ENCODE measurements around the gene KRTAP10-2. TPM values are rescaled to one million over a fixed set of nuclear protein-coding genes. Genes with fewer than 3 reads are reported as not detected.

The KRTAP10-2 gene
- polyA plus RNA-seq, 3 donors = 0.22 TPM; not detected in 2

DNA sequence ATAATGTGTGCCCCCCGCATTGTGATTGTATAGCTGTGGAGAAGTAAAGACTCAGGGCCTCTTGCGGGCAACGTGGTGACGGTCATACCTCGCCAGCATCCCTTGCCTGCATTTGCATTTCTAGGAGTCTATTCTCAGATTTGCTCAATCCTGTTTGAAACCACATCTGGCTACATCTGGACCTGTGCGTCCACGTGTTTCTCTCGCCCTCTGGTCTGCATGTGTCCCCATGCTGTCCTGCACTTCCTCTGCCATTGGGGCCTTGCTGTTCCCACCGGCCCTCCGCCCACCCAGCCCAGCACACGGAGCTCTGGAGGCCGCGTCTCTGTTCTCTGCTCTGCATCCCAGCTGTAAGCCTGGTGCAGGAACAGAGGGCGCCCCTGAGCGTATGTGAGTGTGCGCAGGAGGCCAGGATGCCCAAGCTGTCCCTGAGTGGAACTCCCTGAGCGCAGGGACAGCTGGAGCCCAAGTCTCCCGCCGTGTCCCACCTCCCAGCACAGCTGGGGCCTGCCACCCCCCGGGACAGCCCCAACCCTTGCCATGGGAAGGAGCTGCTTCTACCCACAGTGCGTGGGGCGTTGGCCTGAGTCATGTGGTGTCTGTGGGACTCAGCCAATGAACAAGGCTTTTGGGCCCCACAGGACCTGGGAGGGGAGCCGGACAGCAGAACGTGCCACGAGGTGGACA is 1.6 kb downstream of the KRTAP10-2 start:
- 64 to 77% (median 68%) methylated on average over 25 of the region's 25 CpGs for WGBS, 3 donors

DNA sequence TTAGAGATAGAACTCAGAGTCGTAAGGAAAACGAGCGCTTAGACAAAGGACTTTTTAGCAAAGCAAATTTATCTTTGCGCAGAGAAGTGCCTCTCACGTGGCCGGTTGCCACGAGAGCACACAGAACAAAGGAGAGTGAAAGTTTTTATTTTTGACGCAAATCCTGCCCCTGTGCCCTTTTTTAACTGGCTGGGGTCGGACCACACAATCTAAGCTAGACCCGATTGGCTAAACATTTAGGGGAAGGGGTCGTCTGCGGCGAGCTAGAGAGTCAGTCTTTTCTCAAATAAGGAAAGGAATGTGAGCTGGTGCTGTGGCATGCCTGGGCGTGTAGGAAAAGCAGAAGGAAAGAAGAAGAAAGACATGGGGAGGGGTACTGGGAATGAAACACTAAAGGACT is 2.4 kb downstream of the KRTAP10-2 start:
- 21 to 38% (median 26%) methylated on average over 14 of the region's 14 CpGs for WGBS, 3 donors
- H3K27ac ChIP-seq (ENCODE audit: low read depth, low read length) = no peak overlapping the region

More for the DNA sequence above, 1.6 kb downstream of the KRTAP10-2 start:
- no peak overlapping the region for H3K27ac ChIP-seq (ENCODE audit: low read depth, low read length)

DNA sequence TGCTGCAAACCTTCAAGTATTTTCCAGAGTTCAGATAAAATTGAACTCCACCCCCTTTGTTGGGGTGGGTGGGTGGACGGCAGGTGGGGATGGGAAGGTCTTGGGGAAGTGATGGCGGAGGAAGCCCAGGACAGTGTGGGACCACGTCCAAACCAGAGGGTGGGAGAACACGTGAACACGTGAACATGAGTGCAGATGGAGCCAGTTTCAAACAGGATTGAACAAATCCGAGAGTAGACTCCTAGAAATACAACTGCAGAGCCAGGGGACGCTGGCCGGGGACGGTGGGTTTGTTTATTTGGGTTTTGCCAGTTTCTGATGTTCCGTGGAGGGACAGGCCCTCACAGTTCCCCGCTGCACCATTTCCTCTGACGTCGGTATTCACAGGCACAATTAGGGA is 2.9 kb downstream of the KRTAP10-2 start:
- 49 to 59% (median 57%) methylated on average over 13 of the region's 13 CpGs for WGBS, 3 donors
- no peak overlapping the region for H3K27ac ChIP-seq (ENCODE audit: low read depth, low read length)

DNA sequence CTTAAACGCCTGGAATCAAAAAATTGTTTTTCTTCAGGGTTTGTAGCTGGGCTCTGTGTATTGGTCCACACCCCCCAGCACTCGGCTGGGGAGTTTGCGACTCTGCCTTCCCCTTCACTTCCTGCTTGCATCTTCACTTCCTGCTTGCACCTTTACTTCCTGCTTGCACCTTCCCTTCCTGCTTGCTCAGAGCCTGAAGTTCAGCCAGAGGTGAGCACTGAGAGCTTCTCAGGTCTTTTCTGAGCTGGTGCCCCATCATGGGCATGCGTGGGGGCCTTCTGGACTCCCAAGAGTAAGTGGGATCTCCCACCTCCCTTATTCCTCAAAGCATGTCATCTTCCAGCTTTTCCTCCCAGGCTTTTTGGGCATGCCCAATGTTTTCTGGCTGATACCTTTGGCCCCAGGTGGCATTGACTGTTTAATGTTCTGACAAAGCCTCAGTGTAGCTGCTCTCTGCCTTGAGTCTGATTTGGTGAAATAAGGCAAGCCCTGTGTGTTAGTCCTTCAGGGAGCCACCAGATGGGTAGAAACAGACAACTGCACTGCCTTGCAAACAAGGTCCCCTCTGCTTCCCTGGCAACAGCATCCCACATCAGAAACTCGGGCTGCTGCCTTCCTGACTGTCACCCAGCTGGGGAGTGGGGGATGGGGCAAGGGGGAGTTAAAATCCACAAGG is 3.5 kb downstream of the KRTAP10-2 start:
- 41 to 46% (median 42%) methylated on average over 5 of the region's 5 CpGs for whole genome bisulfite sequencing, 3 donors
- no peak overlapping the region for H3K27ac ChIP-seq (ENCODE audit: low read depth, low read length)

DNA sequence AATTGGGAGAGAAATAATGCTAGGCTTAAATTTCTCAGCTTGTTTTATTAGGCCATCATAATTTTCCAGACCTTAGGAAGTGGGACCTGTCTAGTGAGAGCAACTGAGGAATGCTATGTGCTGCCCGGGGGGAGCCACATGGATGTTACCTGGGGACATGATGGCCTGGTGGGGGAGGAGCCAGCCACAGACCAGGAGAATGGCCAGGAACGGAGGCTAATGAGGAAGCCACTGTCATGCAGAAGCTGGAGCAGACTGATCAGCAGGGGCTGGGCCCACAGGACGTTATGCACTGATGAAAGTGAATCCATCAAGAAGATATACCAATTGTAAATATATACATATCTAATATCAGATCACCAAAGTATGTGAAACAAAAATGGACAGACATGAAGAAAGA is 6.7 kb downstream of the KRTAP10-2 start:
- no peak overlapping the region for H3K27ac ChIP-seq (ENCODE audit: low read depth, low read length)
- WGBS, 3 donors = 65 to 81% (median 67%) methylated on average over 3 of the region's 3 CpGs

DNA sequence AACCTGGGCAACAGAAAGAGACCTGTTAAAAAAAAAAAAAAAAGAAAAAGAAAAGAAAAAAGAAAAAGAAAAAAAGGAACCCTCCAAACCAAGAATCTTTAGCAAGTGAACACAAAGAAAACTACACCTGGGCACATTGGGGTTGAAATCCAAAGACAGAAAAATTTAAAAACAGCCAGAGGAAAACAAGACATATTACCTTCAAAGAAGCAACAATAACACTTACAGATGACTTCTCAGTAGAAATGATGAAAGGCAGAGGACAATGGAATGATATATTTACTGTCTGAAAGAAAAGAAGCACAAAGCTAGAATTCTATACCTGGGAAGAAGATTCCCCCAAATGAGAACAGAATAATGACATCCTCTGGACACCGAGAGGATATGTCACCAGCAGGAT is 8.6 kb downstream of the KRTAP10-2 start:
- 75 to 83% (median 81%) methylated on average over 1 of the region's 1 CpG for WGBS, 3 donors
- no peak overlapping the region for H3K27ac ChIP-seq (ENCODE audit: low read depth, low read length)

DNA sequence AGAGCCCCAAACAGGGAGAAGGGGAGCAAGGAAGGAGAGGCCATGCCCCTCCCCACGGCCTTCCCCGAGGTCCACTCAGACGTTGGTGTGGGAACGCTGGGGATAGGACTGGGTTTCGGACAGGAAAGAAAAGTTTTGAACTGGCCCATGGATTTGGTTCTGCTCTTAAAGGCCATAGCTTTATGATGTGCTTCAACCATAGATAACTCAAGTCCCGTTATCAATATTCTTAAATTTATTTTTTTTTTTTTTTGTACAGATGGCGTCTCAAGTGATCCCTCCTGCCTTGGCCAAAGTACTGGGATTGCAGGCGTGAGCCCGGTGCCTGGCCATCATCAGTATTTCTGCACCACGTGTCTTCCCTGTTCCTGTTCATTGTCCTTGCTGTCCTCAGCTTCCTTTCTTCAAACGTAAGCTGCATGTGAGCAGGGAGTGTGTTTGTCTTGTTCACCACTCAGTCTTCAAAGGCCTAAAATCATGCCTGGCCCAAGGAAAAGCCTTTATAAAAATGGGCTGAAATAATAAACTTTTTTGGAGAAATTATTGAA is 10.5 kb downstream of the KRTAP10-2 start:
- H3K27ac ChIP-seq (ENCODE audit: low read depth, low read length) = no peak overlapping the region
- 70 to 77% (median 74%) methylated on average over 11 of the region's 11 CpGs for WGBS, 3 donors

DNA sequence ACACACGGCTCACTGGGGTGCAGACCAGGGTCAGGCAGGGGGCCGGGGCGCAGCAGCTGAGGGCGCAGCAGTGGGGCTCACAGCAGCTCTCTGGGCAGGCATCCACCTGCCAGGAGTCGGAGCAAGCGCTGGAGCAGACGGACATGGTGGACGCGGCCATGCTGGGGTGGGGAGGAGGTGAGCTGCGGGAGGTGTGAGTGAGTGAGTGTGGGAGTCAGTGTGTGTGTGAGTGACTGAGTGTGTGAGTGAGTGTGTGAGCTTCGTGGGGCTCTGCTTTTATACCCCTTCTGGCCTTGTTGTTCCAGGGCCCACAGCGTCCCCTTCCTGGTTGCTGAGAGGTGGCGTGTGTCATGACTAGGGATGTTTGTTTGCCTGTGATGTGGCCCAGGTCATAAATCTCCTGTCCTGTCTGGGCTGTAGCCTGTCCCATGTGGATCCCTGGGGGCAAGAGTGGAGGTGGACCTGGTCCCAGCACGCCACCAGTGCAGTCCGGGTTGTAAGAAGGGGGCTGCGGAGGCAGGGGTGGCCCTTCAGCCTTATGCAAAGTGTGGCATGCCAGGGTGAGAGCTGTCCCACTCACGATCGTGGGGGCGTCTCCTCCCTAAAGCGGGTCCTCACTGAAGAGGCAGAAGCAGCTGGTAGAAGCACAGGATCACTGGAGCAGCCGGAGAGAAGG is 11.2 kb downstream of the KRTAP10-2 start, which contains the start of gene KRTAP10-1:
TSS of gene KRTAP10-1 (minus strand) at position 205 of the 676 bp plus-strand sequence. CDS start at position 160, 45 bp downstream.
- WGBS, 3 donors = 64 to 76% (median 71%) methylated on average over 21 of the region's 21 CpGs
- no peak within 1 kb of the TSS for H3K27ac ChIP-seq (ENCODE audit: low read depth, low read length)

DNA sequence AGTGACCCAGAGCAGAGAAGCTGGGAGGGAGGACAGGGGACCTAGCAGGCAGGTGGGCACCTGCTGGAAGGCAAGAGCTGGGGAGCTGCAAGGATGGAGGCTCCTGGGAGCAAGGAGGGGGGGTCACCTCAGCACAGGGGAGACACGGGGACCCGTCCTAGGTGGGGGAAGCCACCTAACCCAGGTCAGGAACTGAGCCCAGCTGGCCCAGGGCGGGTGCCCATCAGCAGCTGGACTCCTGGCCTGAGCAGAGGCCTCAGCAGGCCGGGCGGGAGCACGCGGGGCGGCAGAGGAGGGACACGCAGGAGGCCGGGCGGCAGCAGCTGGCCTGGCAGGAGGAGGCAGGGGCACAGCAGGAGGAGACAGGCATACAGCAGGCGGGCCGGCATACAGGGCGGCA is 12.3 kb downstream of the KRTAP10-2 start:
- H3K27ac ChIP-seq (ENCODE audit: low read depth, low read length) = no peak overlapping the region
- 55 to 78% (median 68%) methylated on average over 8 to 14 of the region's 14 CpGs for WGBS, 3 donors

DNA sequence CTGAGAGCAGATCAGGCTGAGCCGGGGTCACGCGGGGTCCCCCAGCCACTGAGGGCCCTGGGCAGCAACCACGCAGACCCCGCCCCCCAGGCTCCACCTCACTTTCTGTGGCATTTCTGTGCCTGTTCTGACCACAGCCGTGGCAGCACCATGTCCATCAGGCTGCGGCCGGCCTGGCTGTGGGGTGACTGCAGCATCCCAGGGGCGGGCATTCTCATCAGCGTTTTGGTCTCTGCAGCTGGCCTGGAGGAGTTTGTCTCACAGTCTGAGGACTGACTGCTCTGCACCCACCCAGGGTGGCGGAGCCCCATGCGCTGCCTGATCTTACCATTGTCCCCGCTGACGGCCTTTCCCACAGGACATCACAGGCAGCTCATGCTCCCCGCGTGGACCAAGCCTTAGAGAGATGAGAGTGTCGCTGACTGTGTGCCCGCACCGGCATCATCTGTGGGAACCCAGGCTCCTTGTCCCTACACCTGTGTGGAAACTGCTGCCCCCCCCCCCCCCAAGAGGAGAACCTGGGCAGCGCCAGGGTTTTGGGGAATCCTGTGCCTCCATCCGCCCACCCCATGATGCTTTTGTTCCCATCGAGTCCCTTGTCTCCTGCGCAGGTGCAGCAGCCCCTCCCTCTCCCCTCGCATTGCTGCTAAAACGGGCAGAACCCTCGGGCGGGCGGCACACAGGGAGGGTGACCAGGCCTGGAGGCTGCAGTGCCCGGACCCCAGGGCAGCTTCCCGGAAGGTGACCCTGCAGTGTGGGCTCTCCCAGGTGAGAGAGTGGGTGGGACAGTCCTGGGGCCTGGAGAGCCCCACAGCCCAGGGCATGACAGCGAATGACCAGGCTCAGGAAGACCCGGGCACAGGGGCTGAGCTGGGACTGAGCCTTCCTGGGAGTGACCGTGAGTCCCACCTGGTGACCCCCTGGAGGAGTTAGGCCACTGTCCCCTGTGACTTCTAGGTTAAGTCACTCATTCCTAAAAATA is 13.1 kb downstream of the KRTAP10-2 start:
- H3K27ac ChIP-seq (ENCODE audit: low read depth, low read length) = no peak overlapping the region
- 89 to 94% (median 93%) methylated on average over 31 to 33 of the region's 33 CpGs for WGBS, 3 donors

DNA sequence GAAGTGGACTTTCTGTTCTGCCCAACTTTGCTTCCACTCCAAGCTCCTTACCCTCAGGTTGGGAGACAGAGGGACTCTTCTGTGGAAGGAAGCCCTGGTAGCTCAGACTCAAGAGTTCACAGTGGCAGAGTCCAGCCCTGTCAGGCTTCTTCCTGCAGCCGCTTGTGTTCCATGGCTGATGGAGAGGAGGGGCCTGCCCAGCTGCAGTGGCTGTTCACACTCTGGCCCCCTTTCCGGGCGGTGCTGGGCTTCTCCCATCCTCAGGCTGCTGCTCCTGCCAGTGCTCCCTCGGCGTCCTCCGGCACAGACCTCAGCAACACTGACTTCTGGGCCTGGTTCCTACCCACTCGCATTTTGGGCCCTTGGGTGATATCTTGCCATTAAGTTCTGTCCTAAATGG is 15.3 kb downstream of the KRTAP10-2 start:
- 41 to 57% (median 57%) methylated on average over 7 of the region's 7 CpGs for WGBS, 3 donors
- H3K27ac ChIP-seq (ENCODE audit: low read depth, low read length) = no peak overlapping the region

DNA sequence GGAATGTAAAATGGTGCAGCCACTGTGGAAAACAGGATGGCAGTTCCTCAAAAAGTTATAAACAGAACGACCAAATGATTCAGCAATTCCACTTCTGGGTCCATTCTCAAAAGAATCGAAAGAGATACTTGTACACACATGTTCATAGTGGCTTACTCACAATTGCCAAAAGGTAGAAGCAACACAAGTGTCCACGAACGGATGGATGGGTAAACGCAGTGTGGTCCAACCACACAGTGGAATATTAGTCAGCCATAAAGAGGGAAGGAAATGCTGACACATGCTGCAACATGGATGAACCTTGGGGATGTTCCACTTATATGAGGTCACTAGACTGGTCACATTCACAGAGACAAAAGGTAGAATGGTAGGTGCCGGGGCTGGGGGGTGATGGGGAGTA is 16.6 kb downstream of the KRTAP10-2 start:
- 88 to 91% (median 90%) methylated on average over 6 of the region's 6 CpGs for WGBS, 3 donors
- no peak overlapping the region for H3K27ac ChIP-seq (ENCODE audit: low read depth, low read length)

DNA sequence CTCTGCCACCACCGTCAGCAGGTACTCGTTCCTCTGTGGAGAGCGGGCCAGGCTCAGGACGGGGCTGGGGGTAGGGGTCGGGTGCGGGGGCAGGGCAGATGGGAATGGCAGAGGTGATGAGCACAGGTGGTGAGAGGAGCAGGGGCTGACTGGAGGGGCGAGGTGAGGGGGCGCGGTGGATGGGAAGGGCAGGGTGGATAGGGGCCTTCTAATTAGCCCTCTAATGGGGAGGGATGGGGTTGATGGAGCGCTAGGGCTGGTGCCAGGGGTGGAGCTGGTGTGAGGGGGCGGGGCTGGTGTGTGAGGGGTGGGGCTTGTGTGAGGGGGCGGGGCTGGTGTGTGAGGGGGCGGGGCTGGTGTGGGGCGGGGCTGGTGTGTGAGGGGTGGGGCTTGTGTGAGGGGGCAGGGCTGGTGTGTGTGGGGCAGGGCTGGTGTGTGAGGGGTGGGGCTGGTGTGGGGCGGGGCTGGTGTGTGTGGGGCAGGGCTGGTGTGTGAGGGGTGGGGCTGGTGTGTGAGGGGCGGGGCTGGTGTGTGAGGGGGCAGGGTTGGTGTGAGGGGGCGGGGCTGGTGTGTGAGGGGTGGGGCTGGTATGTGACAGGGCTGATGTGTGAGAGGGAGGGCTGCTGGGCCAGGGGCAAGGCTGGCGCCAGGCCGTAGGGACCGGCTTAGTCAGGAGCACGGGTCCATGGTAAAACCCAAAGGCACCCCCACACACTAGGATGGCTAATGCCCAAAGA is 17.2 kb downstream of the KRTAP10-2 start:
- no peak overlapping the region for H3K27ac ChIP-seq (ENCODE audit: low read depth, low read length)
- 85 to 90% (median 87%) methylated on average over 16 to 21 of the region's 21 CpGs for WGBS, 3 donors

DNA sequence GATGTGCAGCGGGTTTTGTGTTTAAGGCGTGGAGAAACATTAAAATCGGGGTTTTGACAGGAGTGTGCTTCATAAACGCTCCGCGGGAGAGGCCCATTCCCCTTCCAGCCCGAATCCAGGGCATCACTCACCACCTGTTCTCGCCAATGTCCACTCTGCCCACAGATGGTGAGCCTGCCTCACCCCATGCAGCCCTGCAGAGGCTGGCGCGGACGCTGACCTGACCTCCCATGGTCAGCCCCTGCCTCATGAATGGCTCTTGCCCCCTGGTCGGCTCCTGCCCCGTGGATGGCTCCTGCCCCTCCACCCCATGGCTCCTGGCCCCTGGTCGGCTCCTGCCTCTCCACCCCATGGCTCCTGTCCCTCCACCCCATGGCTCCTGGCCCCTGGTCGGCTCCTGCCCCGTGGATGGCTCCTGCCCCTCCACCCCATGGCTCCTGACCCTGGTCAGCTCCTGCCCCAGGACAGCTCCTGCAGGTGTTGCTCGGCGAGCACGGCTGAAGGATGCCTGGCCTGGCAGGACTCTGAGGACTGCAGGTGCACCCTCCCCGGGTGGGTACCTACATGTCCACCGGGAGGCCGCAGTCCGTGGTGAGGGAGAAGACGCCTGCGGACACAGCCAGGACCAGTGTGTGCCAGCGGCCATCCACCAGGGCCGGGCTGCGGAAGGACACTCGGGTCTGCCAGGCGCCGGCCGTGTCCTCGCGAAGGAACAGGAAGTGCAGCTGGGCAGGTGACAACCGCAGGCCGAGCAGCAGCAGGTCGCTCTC is 18.0 kb downstream of the KRTAP10-2 start:
- 87 to 91% (median 90%) methylated on average over 37 of the region's 37 CpGs for whole genome bisulfite sequencing, 3 donors
- no peak overlapping the region for H3K27ac ChIP-seq (ENCODE audit: low read depth, low read length)

DNA sequence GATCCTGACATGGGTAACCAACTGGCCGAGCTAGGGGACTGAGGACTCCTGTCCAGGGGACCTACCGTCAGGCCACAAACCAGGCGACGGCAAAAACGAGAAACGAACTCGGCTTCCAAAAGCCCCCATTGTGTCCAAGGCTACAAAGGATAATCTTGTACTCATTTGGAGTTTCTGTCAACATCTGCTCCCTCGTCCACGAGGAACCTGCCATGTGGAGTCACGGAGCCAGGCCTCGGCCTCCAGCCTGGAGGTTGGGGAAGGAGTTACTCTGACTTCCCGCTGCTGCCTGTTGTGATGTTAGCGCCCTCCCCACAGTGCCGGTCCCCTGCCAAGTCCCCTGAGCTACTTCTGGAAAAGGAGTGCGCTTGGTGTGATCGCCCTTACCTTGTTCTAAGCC is 18.6 kb downstream of the KRTAP10-2 start:
- no peak overlapping the region for H3K27ac ChIP-seq (ENCODE audit: low read depth, low read length)
- 84 to 90% (median 90%) methylated on average over 16 of the region's 16 CpGs for WGBS, 3 donors

DNA sequence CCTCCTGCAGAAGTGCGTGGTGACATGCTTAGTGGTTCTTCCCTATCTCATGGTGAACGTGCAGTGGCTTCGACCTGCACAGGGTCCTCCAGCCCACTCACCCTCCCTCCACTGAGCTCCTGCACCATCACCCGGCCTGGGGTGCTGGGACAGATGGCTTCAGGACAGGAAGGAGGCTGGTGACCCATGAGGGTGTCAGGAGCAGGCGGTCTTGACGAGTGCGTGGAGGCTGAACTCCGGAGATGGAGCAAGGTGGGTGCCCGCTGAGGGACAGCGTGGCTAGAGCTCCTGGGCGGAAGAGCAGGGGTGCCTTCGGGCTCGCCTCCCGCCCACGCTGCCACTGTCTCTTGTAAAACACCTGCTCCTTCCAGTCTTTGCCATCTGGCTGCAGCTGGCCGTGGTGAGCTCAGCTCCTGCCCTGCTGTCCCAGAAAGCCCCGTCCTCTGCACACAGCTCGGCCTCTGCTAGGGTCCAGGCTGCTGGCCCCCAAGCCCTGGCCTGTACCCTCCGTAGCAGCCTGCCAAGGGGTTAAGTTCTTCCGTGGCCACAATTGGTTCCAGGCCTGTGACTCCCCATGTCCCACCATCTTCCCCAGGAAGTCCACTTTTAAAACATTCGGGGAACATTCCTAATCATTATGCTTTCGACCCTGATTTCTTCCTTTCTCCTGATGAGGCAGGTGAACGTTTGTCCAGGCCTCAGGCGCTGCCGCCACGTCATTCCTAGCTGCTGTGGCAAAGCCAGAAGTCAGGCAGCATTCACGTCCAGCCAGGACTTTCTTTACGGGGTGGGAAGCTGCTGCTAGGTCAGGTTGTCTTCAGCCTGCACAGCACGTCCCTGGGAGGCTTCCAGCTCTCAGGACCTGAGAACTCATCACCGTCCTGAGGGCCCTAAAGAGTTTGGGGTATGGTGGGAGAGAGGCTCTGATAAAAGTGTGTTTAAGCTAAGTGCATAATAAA is 19.4 kb downstream of the KRTAP10-2 start:
- H3K27ac ChIP-seq (ENCODE audit: low read depth, low read length) = no peak overlapping the region
- 73 to 80% (median 75%) methylated on average over 30 of the region's 30 CpGs for WGBS, 3 donors
